PC-3 (cell line): Measurements from ENCODE around the gene SLC25A41. TPM values are rescaled to one million over a fixed set of nuclear protein-coding genes. Genes with fewer than 3 reads are reported as not detected.
A peak's percentile ranks its signal among the peaks of the same experiment; 100 is the strongest.

Experiments
- ATAC-seq: fragments of 200-7000 bp; cut with Tn5 transposase; 2 replicates; pipeline ENCODE4 v1.9.1; 2020; ENCODE audit warnings: mild to moderate bottlenecking, moderate library complexity
- BruUV-seq: library from RNA; stranded (reverse); fragments of 400-500 nt; replicated peaks from 2 replicates; lab custom pipeline; 2021; lab: Mats Ljungman, UMichigan
- CTCF ChIA-PET: fragments of 300-600 bp; sonication (Branson Sonifier 250); formaldehyde crosslinking; loops from one replicate; lab custom pipeline; 2022; ENCODE audit warnings: antibody characterized with exemption; lab: Charles Lee
- POLR2A ChIA-PET: fragments of 300-600 bp; sonication (Branson Sonifier 250); formaldehyde crosslinking; loops from one replicate; lab custom pipeline; 2022; ENCODE audit warnings: antibody characterized with exemption; ENCODE audit not compliant: unreplicated experiment; lab: Charles Lee
- DNase-seq: peaks from one replicate; pipeline ENCODE4 v3.0.0-alpha.2; 2015
- H2AFZ ChIP-seq: fragments of 300-600 bp; sonication (generic); 2 replicates; pipeline ENCODE4 v1.6.0; 2016; ENCODE audit warnings: antibody characterized with exemption, low read length
- H3F3A ChIP-seq: fragments of 300-600 bp; sonication (generic); one replicate; pipeline ENCODE4 v1.6.0; 2017; ENCODE audit warnings: antibody characterized with exemption, low read length, control low read depth, mild to moderate bottlenecking; ENCODE audit not compliant: unreplicated experiment
- H3K27ac ChIP-seq: fragments of 300-600 bp; sonication (generic); 2 replicates; pipeline ENCODE4 v1.5.1; 2016; ENCODE audit warnings: mild to moderate bottlenecking, low read length
- H3K27me3 ChIP-seq: fragments of 300-600 bp; sonication (generic); 2 replicates; pipeline ENCODE4 v1.6.1; 2016; ENCODE audit warnings: low read length, mixed read lengths
- H3K36me3 ChIP-seq: fragments of 300-600 bp; sonication (generic); 2 replicates; pipeline ENCODE4 v1.6.1; 2016; ENCODE audit warnings: low read depth, mixed run types, low read length, mixed read lengths
- H3K4me1 ChIP-seq: fragments of 300-600 bp; sonication (generic); 2 replicates; pipeline ENCODE4 v1.5.1; 2016; ENCODE audit warnings: low read length; ENCODE audit not compliant: insufficient read depth
- H3K4me2 ChIP-seq: fragments of 300-600 bp; sonication (generic); 2 replicates; pipeline ENCODE4 v1.6.0; 2016; ENCODE audit warnings: low read length
- H3K4me3 ChIP-seq: fragments of 300-600 bp; sonication (generic); 2 replicates; pipeline ENCODE4 v1.5.1; 2016; ENCODE audit warnings: mild to moderate bottlenecking, low read length, mixed read lengths
- H3K79me2 ChIP-seq: fragments of 300-600 bp; sonication (generic); 2 replicates; pipeline ENCODE4 v1.6.1; 2017; ENCODE audit warnings: low read length, mixed read lengths
- H3K9ac ChIP-seq: fragments of 300-600 bp; sonication (generic); 2 replicates; pipeline ENCODE4 v1.6.0; 2016; ENCODE audit warnings: mild to moderate bottlenecking, low read length
- H3K9me2 ChIP-seq: fragments of 300-600 bp; sonication (generic); replicated peaks from 2 replicates; pipeline ENCODE4 v1.6.1; 2016; ENCODE audit warnings: mixed run types, low read length, mixed read lengths
- H3K9me3 ChIP-seq: fragments of 300-600 bp; sonication (generic); 2 replicates; pipeline ENCODE4 v1.6.1; 2016; ENCODE audit warnings: low read length, mixed read lengths
- H4K20me1 ChIP-seq: fragments of 300-600 bp; sonication (generic); 2 replicates; pipeline ENCODE4 v1.6.1; 2016; ENCODE audit warnings: low read length, mixed read lengths
- CTCF ChIP-seq: fragments of 300-600 bp; sonication (generic); conservative IDR thresholded peaks from 2 replicates; pipeline ENCODE4 v1.5.1; 2017; ENCODE audit warnings: antibody characterized with exemption, low read depth, mild to moderate bottlenecking, low read length
- EZH2 ChIP-seq: fragments of 300-600 bp; sonication (generic); IDR thresholded peaks from one replicate; pipeline ENCODE4 v1.6.1; 2017; ENCODE audit warnings: antibody characterized with exemption, mild to moderate bottlenecking, low read length; ENCODE audit not compliant: unreplicated experiment
- EZH2phosphoT487 ChIP-seq: fragments of 300-600 bp; sonication (generic); IDR thresholded peaks from 2 replicates; pipeline ENCODE4 v1.6.1; 2018; ENCODE audit warnings: mild to moderate bottlenecking, antibody characterized with exemption, low read length, borderline replicate concordance
- intact Hi-C: fragments of 100-400 bp; cut with micrococcal nuclease; formaldehyde crosslinking; loops from 2 replicates; pipeline ENCODE4 v1.9.0; 2023
- total RNA-seq: library from RNA; depleted of rRNA; stranded (reverse); fragments of >200 nt; gene quantifications from 2 replicates; pipeline ENCODE4 v1.2.3, GENCODE V29; 2014

Gene SLC25A41
- total RNA-seq, 1 experiment from 2014 or later: 0.26 TPM

- peaks cover 19% of the 10 kb centered on the region for H4K20me1 ChIP-seq
- no peak overlapping the region for H3K9ac ChIP-seq
- H3K9me3 ChIP-seq: no peaks in the 10 kb centered on the region
- BruUV-seq: no TSS peak
- H3K9me2 ChIP-seq: no peaks in the 10 kb centered on the region
- no peaks in the 10 kb centered on the region for H3F3A ChIP-seq
- H3K36me3 ChIP-seq: peaks cover 5% of the 10 kb centered on the region; the same call in 1 of the 2 replicates
- H3K4me1 ChIP-seq: peaks cover 17% of the 10 kb centered on the region; the same call in 1 of the 2 replicates
- H3K79me2 ChIP-seq: peaks cover 21% of the 10 kb centered on the region
- H3K27ac ChIP-seq: no peak overlapping the region
- intact Hi-C loops: loop anchor here (5.0 kb wide), 1 partner anchor 300 kb away; no protein-coding TSS in a partner anchor
- POLR2A ChIA-PET: no interaction called here
- DNase-seq: no peak
- no peak overlapping the region for H2AFZ ChIP-seq
- no peak overlapping the region for H3K4me3 ChIP-seq
- no peak overlapping the region for H3K4me2 ChIP-seq
- ATAC-seq: no peak
- H3K27me3 ChIP-seq: no peaks in the 10 kb centered on the region
- no peak for TF ChIP-seq CTCF
- TF ChIP-seq EZH2: no peak
- no peak for TF ChIP-seq EZH2phosphoT487
- CTCF ChIA-PET: no interaction called here
These were observed 6.4 kb downstream of the SLC25A41 start for GRCh38 chr19:6427131-6427530.

- peak overlapping the region; percentile 78 for H2AFZ ChIP-seq
- no peaks in the 10 kb centered on the region for H3K27me3 ChIP-seq
- H3F3A ChIP-seq: no peaks in the 10 kb centered on the region
- no peak for TF ChIP-seq EZH2phosphoT487
- peak; percentile 41; the same call in 1 of the 2 replicates for TF ChIP-seq CTCF
- BruUV-seq: TSS peak; percentile 98
- H3K9me2 ChIP-seq: no peaks in the 10 kb centered on the region
- peak; percentile 19 for DNase-seq
- peaks cover 17% of the 10 kb centered on the region; the same call in 1 of the 2 replicates for H3K4me1 ChIP-seq
- peak overlapping the region; percentile 4; the same call in 1 of the 2 replicates for H3K4me2 ChIP-seq
- H3K36me3 ChIP-seq: peaks cover 16% of the 10 kb centered on the region; the same call in 1 of the 2 replicates
- CTCF ChIA-PET: no interaction called here
- no peak overlapping the region for H3K4me3 ChIP-seq
- H3K9ac ChIP-seq: peak overlapping the region; percentile 12; the same call in 1 of the 2 replicates
- POLR2A ChIA-PET: interaction anchor here (1.2 kb wide), 1 partner anchor 33 kb away, joined by 3 read pairs; the partner anchor contains the start of gene GTF2F1
- intact Hi-C loops: loop anchor here (1.0 to 5.0 kb wide), 3 partner anchors 34 to 299 kb away; partner anchors contain the start of gene ALKBH7
- no peak for ATAC-seq
- H4K20me1 ChIP-seq: peaks cover 31% of the 10 kb centered on the region
- peaks cover 32% of the 10 kb centered on the region for H3K79me2 ChIP-seq
- H3K9me3 ChIP-seq: no peaks in the 10 kb centered on the region
- H3K27ac ChIP-seq: no peak overlapping the region
These were observed 7.6 kb downstream of the SLC25A41 start for GRCh38 chr19:6425732-6426620.
